ENCODE measurements around the gene ECI1. TPM values are rescaled to one million over a fixed set of nuclear protein-coding genes. Genes with fewer than 3 reads are reported as not detected.
A peak's percentile ranks its signal among the peaks of the same experiment; 100 is the strongest.

ECI1 gene
- total and polyA plus RNA-seq, 2 of the 13 experiments (the other 11 are each of a cell fraction or from before 2014, with no cell fraction given): 82.0 to 102 TPM

DNA sequence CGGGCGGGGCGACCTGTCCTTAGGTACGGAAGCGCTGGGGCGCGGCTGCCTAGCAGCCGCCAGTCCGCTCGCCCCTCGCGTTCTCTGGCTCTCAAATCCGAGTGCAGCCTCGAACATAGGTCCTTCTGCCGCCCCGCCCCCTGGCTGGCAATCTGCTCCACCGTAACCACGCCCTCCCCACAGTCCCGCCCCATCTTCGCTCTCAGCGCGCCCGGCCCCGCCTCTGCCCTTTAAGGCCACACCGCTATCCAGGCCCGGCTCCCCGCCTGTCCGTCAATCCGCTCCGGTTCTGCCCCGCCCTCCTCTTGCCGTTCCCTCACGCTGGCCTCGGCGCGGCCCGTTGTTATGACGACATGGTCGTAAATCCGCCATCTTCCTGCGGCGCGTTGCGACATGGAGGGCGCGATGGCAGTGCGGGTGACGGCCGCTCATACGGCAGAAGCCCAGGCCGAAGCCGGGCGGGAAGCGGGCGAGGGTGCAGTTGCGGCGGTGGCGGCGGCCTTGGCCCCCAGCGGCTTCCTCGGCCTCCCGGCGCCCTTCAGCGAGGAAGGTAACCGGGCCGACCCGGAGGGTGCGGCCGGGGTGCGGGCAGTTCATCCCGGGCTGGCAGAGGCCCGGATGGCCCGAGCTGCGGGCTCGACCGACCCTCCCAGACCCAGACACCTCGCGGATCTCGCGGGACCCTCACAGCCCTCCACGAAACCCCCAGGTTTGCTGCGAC, 28.0 kb downstream of the ECI1 start, which contains the start of gene E4F1 (continued):
- TF ChIP-seq ATM (IDR thresholded peaks at IDR 0.05; ENCODE audit: borderline replicate concordance): no peak
- TF ChIP-seq MED1 (CRISPR knock-in tag; IDR thresholded peaks at IDR 0.05): peak; percentile 56
- TF ChIP-seq, protein P1, sequence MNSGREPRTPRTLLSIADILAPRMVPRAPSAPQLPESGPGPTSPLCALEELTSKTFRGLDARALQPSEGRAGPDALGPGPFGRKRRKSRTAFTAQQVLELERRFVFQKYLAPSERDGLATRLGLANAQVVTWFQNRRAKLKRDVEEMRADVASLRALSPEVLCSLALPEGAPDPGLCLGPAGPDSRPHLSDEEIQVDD (CRISPR knock-in tag; IDR thresholded peaks at IDR 0.05; ENCODE audit: borderline replicate concordance): no peak
- peak; percentile 92 for TF ChIP-seq POLR2G (IDR thresholded peaks at IDR 0.05; ENCODE audit: low read depth, low read length)
- TF ChIP-seq ETV5 (CRISPR knock-in tag; IDR thresholded peaks at IDR 0.05; ENCODE audit: borderline replicate concordance): no peak; the same call in 1 of the 2 replicates
- TF ChIP-seq, protein P2, sequence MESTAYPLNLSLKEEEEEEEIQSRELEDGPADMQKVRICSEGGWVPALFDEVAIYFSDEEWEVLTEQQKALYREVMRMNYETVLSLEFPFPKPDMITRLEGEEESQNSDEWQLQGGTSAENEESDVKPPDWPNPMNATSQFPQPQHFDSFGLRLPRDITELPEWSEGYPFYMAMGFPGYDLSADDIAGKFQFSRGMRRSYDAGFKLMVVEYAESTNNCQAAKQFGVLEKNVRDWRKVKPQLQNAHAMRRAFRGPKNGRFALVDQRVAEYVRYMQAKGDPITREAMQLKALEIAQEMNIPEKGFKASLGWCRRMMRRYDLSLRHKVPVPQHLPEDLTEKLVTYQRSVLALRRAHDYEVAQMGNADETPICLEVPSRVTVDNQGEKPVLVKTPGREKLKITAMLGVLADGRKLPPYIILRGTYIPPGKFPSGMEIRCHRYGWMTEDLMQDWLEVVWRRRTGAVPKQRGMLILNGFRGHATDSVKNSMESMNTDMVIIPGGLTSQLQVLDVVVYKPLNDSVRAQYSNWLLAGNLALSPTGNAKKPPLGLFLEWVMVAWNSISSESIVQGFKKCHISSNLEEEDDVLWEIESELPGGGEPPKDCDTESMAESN (CRISPR knock-in tag; conservative IDR thresholded peaks at IDR 0.05): peak; percentile 96
- TF ChIP-seq, protein P3, sequence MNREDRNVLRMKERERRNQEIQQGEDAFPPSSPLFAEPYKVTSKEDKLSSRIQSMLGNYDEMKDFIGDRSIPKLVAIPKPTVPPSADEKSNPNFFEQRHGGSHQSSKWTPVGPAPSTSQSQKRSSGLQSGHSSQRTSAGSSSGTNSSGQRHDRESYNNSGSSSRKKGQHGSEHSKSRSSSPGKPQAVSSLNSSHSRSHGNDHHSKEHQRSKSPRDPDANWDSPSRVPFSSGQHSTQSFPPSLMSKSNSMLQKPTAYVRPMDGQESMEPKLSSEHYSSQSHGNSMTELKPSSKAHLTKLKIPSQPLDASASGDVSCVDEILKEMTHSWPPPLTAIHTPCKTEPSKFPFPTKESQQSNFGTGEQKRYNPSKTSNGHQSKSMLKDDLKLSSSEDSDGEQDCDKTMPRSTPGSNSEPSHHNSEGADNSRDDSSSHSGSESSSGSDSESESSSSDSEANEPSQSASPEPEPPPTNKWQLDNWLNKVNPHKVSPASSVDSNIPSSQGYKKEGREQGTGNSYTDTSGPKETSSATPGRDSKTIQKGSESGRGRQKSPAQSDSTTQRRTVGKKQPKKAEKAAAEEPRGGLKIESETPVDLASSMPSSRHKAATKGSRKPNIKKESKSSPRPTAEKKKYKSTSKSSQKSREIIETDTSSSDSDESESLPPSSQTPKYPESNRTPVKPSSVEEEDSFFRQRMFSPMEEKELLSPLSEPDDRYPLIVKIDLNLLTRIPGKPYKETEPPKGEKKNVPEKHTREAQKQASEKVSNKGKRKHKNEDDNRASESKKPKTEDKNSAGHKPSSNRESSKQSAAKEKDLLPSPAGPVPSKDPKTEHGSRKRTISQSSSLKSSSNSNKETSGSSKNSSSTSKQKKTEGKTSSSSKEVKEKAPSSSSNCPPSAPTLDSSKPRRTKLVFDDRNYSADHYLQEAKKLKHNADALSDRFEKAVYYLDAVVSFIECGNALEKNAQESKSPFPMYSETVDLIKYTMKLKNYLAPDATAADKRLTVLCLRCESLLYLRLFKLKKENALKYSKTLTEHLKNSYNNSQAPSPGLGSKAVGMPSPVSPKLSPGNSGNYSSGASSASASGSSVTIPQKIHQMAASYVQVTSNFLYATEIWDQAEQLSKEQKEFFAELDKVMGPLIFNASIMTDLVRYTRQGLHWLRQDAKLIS (CRISPR knock-in tag; IDR thresholded peaks at IDR 0.05): peak; percentile 35; the same call in 1 of the 2 replicates
- TF ChIP-seq, protein P4, sequence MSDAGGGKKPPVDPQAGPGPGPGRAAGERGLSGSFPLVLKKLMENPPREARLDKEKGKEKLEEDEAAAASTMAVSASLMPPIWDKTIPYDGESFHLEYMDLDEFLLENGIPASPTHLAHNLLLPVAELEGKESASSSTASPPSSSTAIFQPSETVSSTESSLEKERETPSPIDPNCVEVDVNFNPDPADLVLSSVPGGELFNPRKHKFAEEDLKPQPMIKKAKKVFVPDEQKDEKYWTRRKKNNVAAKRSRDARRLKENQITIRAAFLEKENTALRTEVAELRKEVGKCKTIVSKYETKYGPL (CRISPR knock-in tag; IDR thresholded peaks at IDR 0.05): 0 out of 2 replicates have a peak, but pooled peaks have one; percentile 27
- TF ChIP-seq, protein P5, sequence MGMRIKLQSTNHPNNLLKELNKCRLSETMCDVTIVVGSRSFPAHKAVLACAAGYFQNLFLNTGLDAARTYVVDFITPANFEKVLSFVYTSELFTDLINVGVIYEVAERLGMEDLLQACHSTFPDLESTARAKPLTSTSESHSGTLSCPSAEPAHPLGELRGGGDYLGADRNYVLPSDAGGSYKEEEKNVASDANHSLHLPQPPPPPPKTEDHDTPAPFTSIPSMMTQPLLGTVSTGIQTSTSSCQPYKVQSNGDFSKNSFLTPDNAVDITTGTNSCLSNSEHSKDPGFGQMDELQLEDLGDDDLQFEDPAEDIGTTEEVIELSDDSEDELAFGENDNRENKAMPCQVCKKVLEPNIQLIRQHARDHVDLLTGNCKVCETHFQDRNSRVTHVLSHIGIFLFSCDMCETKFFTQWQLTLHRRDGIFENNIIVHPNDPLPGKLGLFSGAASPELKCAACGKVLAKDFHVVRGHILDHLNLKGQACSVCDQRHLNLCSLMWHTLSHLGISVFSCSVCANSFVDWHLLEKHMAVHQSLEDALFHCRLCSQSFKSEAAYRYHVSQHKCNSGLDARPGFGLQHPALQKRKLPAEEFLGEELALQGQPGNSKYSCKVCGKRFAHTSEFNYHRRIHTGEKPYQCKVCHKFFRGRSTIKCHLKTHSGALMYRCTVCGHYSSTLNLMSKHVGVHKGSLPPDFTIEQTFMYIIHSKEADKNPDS (CRISPR knock-in tag; IDR thresholded peaks at IDR 0.05): no peak
- no peak for TF ChIP-seq ZNF670 (CRISPR knock-in tag; IDR thresholded peaks at IDR 0.05; ENCODE audit: borderline replicate concordance)
- TF ChIP-seq THAP11 (CRISPR knock-in tag; IDR thresholded peaks at IDR 0.05): peak; percentile 92
- TF ChIP-seq ZNF333 (CRISPR knock-in tag; IDR thresholded peaks at IDR 0.05; ENCODE audit: borderline replicate concordance): 0 out of 2 replicates have a peak, but pooled peaks have one; percentile 58
- TF ChIP-seq, protein P6, sequence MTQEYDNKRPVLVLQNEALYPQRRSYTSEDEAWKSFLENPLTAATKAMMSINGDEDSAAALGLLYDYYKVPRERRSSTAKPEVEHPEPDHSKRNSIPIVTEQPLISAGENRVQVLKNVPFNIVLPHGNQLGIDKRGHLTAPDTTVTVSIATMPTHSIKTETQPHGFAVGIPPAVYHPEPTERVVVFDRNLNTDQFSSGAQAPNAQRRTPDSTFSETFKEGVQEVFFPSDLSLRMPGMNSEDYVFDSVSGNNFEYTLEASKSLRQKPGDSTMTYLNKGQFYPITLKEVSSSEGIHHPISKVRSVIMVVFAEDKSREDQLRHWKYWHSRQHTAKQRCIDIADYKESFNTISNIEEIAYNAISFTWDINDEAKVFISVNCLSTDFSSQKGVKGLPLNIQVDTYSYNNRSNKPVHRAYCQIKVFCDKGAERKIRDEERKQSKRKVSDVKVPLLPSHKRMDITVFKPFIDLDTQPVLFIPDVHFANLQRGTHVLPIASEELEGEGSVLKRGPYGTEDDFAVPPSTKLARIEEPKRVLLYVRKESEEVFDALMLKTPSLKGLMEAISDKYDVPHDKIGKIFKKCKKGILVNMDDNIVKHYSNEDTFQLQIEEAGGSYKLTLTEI (CRISPR knock-in tag; conservative IDR thresholded peaks at IDR 0.05): no peak
- TF ChIP-seq ZNF282 (IDR thresholded peaks at IDR 0.05; ENCODE audit: partially characterized antibody): no peak
- no peak for TF ChIP-seq ZNF382 (CRISPR knock-in tag; IDR thresholded peaks at IDR 0.05; ENCODE audit: borderline replicate concordance)
- TF ChIP-seq ZKSCAN5 (CRISPR knock-in tag; IDR thresholded peaks at IDR 0.05): no peak
- TF ChIP-seq ZSCAN30 (CRISPR knock-in tag; IDR thresholded peaks at IDR 0.05): no peak
- no peak for TF ChIP-seq CAMTA2 (CRISPR knock-in tag; IDR thresholded peaks at IDR 0.05; ENCODE audit: borderline replicate concordance)

All from HepG2 (cell line).